Suppressor macrophage (primary cell): ENCODE results near the gene ANKRD13A.
"Not testable (repeated sequence)": the region's sequence is repeated elsewhere in the genome, so short reads cannot be mapped to it uniquely, and the experiment has no call there.

ENCODE experiments used
- DNase-seq, 4 experiments: peaks; one replicate each; pipeline ENCODE4 v3.0.0-alpha.2; 2020 to 2022

The ANKRD13A gene

DNA sequence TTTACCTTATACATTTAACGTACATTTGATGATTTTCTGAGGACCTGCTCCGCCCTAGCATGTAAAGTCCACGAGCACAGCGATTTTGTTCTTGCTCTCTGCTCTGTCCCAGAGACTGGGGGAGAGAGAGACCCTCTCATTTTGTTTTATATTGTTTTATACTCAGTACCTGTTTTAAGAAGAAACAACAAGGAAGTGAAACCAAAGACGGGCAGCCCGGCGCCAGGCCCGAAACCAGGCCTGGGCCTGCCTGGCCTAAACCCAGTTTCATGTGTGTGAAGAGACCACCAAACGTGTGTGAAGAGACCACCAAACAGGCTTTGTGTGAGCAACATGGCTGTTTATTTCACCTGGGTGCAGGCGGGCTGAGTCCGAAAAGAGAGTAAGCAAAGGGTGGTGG is 49.8 kb downstream of the ANKRD13A start:
- peak; percentile 37 to 61 (median 39) for DNase-seq

DNA sequence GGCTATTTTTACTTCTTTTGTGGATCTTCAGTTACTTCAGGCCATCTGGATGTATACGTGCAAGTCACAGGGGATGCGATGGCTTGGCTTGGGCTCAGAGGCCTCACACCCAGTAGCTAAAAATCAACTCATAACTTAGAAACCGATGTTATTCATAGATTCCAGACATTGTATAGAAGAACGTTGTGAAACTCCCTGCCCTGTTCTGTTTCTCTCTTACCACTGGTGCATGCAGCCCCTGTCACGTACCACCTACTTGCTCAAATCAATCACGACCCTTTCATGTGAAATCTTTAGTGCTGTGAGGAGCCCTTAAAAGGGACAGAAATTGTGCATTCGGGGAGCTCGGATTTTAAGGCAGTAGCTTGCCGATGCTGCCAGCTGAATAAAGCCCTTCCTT is 50.4 kb downstream of the ANKRD13A start:
- not testable (repeated sequence) for DNase-seq

DNA sequence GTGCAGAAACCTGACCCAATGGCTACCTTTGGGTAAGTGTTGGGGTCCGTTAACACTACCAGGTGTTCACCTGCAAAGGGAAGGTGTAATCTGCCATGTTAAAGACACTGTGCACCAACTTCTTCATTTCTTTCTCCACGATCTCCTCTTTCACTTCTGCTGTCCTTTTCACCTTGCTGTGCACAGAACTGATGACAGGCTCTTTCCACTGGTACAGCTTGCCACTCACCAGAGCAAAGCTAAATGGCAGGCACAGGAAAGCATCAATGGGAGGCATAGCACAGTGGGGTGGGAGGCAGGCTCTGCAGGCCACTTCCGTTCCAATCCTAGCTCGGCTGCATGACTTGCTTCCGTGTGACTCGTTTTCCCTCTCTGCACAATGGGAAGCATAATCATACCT is 51.7 kb downstream of the ANKRD13A start:
- DNase-seq = no peak

DNA sequence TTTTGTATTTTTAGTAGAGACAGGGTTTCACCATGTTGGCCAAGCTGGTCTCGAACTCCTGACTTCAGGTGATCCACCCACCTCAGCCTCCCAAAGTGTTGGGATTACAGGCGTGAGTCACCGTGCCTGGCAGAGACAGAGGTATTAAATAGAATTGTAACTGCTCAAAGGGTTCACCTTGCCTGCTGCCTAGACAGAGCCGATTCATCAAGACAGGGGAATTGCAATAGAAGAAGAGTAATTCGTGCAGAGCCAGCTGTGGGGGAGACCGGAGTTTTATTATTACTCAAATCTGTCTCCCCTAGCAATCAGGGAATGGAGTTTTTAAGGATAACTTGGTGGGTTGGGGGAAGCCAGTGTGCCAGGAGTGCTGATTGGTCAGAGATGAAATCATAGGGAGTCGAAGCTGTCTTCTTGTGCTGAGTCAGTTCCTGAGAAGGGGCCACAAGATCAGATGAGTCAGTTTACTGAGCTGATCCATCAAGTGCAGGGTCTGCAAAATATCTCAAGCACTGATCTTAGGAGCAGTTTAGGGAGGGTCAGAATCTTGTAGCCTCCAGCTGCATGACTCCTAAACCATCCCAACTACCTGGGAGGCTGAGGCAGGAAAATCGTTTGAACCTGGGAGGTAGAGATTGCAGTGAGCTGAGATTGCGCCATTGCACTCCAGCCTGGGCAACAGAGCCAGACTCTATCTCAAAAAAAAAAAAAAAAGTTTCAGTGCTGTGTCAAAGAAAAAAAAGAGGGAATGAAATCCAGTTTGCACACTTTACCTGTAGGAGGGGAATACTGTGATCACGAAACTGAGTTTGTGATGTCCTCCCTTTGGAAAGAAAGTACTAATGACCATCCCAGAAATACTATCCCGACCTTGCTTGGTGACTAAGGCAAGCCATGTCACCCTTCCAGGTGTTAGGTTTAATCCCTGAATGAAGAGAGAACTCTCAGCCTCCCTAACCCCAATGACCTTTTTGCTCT is 56.4 kb downstream of the ANKRD13A start:
- peak; percentile 71 to 85 (median 76) for DNase-seq

DNA sequence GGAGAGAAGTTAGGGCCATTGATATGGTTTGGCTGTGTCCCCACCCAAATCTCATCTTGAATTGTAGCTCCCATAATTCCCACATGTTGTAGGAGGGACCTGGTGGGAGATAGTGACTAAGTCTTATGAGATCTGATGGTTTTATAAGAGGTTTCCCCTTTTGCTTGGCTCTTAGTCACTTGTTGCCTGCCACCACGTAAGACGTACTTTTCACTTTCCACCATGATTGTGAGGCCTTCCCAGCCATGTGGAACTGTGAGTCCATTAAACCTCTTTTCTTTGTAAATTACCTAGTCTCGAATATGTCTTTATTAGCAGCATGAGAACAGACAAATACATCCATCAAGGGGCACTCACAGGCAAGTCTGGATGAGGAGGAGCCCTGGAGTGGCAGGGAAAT is 57.4 kb downstream of the ANKRD13A start:
- DNase-seq = peak; percentile 26 to 62 (median 36)

DNA sequence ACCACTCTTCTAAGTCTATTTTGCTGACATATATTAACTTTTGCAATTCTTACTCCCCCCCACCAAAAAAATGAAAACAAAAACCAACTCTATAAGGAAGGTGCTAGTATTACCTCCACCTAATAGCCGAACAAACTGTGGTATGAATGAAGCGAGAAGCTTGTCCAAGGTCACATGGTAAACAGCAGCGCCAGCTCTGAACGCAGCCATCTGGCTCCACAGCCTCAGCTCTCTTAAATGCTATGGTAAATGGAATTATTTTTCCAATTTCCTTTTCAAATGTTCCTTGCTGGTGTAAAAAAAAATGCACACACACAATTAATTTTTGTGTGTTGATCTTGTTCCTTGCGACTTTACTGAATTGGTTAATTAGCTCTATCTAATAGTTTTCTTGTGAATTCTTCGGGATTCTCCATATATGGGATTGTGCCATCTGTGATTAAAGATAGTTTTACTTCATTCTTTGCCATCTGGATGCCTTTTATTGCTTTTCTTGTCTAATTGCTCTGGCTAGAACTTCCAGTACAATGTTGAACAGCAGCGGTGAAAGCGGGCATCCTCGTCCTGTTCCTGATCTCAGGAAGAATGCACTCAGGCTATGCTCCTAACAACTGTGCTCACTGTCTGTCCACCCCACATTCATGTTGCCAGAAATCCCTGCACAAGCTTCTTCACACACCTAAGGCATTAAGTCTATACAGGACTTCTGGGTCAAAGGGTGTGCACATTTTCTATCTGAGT is 59.8 kb downstream of the ANKRD13A start:
- DNase-seq = no peak

DNA sequence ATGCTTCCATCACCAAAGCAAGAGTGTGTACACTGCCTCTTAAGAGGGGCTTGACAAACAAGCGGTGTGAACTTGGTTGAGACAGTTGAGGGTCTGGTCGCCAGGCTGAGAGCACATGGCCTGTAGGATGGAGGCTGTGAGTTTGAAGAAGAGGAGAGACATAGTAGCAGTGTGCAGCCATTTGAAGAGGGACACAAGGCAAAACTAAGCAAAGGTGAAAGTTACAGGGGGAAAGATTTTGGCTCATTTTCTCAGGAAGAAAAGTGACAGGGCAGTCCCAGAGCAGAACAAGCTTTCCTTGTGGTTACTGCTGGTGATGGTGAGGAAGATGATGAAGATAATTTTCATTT is 60.4 kb downstream of the ANKRD13A start:
- DNase-seq = peak in 1 of 4 experiments; percentile 28

DNA sequence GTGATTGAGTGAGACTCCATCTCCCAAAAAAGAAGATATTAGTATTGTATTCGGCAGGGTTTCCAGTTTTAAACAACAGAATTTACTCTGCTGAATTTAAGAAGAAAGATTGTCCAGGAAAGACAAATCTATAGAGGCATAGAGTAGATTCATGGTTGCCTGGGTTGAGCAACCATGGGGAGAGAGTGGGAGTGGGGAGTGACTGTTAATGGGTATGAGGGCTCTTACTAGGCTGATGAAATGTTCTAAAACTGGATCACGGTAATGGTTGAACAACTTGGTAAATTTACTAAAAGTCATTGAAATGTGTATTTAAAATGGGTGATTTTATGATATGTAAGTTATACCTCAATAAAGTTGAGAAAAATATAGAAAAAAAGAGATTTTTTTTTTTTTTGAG is 63.0 kb downstream of the ANKRD13A start:
- peak; percentile 29 to 61 (median 54) for DNase-seq

DNA sequence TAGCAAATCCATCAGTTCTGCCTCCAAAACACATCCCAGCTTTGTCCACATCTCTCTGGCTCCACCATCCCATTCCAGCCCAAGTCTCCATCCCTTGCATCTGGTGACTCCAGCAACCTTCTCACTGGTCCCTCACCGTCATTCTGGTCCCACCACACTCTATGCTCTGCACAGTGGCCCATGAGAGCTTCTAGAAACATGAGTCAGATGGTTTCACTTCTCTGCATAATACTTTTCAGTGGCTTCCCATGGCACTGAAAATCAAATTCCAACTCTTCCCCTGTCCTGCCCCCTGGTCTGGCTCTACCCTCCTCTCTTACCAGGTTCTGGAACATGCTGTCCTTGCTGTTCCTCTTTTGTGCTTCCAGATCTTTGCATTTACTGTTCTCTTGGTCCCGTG is 66.3 kb downstream of the ANKRD13A start:
- peak; percentile 10 to 43 (median 34) for DNase-seq

DNA sequence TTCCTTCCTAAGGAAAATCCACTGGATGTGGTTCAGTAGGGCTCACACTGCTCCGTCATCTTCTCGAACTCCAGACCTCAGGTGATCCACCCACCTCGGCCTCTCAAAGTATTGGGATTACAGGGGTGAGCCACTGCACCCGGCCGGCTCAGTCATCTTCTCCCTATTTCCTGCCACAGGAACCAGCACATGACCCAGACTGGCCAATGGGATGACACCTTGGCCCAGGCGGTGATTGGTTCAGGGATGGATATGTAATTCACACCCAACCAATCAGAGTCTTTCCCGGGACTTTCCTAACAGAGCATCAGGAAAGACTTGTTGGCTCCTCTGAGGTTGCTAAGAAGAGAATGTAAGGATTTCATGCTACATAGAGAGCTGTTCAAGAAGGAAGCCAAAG is 68.3 kb downstream of the ANKRD13A start:
- DNase-seq = no peak

DNA sequence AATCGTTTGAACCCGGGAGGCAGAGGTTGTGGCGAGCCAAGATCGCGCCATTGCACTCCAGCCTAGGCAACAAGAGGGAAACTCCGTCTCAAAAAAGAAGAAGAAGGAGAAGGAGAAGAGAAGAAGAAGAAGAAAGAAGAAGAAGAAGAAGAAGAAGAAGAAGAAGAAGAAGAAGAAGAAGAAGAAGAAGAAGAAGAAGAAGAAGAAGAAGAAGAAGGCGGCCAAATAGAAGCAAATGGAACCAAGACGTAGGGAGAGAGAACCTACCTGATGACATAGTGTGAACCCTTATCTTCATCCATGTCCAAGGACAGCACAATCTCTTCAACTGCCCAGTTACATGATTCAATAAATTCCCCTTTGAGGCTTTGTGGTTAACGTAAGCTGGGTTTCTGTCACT is 68.9 kb downstream of the ANKRD13A start:
- DNase-seq = not testable (repeated sequence)

DNA sequence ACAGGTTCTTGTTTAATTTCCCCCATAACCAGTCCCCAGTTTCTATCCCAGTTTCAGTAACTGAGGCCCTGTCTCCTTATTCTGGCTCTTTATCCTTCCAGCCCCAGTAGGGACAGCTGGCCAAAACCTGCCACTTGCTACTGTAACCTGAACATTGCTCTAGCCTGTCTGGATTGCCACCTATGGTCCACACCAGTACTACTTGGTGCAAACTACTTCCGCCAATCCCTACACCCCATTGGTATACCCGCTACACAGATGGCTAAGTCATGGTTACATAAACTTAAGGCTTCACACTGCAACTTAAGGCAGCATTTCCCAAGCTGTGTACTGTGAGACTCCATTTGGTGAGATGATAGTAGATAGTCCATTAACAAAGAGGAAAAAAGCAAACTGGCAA is 69.4 kb downstream of the ANKRD13A start:
- no peak for DNase-seq

DNA sequence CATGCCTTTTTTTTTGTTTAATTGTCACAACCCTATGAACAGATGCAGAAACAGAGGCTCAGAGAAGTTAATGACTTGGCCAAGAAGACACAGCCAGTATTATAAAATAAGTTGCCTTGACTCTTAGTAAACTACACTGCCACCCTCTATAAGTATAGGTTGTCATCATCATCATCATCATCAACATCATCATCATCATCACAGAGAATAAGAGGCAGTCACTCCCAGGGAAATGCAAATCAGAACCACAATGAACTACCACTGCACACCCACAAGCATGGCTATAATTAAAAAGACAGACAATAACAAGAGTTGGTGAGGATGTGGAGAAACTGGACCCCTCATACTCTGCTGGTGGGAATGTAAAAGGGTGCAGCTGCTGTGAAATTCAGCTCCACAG is 72.3 kb downstream of the ANKRD13A start:
- no peak for DNase-seq

DNA sequence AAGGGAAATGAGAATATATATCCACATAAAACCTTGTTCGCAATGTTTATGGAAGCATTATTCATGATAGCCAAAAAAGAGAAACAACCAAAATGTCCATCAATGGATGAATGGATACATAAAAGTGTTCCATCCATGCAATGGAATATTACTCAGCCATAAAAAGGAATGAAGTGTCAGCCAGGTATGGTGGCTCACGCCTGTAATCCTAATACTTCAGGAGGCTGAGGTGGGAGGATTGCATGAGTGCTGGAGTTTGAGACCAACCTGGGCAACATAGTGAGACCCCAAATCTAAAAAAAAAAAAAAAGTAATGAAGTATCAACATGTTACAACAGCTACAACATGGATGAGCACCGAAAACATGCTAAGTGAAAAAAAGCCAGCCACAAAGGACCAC is 72.7 kb downstream of the ANKRD13A start:
- DNase-seq = no peak

DNA sequence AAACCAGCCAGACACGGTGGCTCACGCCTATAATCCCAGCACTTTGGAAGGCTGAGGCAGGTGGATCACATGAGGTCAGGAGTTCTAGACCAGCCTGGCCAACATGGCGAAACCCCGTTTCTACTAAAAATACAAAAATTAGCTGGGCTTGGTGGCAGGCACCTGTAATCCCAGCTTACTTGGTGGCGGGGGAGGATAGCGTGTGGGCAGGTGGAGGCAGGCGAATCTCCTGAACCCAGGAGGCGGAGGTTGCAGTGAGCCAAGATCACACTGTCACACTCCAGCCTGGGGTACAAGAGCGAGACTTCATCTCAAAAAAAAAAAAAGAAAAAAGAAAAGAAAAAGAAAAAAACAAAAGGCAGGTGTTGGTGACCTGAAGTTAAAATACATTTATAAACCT is 73.4 kb downstream of the ANKRD13A start:
- not testable (repeated sequence) for DNase-seq

DNA sequence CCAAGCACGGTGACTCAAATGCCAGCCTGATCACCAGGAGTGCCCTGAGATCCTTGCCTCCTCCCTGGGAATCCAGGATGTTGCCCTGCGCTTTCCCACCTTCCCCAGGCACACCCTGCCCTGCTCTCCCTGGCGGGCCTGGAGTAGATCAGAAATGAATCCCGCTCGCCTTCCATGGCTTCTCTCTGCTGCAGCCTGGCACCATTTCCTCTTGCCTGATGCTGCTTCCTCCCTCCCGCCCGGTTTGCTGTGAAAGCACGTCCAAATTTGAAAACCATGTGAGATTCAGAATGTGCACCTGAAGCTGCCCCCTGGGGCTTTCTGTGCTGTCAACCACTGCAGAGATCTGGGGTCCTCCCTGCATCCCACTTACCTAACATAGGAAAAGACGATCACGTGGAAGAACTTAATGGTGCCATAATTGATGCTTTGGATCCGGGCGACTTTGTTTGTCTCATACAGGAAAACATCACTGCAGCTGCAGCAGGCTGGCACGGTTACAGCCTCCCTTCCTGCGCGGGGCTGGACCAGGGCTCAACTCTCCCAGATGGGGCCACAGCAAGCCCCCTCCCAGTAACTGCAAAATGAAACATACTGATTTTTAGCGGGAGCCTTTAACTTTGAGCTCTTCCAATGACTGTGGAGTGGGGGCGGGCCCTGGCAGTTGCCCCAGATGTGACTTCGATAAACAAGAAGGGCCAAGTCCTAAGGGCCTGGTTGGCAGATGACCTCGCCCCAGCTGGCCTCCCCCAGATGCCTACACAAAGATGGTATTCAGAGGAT is 74.0 kb downstream of the ANKRD13A start:
- DNase-seq = peak; percentile 29 to 58 (median 42)

DNA sequence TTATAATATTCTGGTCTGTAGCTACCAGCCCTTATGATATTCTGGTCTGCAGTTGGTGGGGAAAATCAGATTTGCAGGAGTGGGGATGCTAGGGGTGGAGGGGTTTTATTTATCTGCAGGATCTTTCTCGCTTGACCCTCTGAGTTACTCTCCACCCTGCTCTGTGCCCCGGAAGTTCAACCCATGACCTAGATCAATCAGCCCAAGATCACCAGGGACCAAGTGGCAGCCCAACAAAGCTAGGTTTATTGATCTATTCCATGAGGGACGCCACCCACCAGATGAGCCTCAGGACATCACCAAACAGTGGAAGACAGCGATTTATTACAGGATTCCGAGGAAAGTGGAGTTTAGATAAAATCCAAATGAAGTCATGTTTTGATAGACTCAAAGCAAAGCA is 74.9 kb downstream of the ANKRD13A start:
- no peak for DNase-seq

DNA sequence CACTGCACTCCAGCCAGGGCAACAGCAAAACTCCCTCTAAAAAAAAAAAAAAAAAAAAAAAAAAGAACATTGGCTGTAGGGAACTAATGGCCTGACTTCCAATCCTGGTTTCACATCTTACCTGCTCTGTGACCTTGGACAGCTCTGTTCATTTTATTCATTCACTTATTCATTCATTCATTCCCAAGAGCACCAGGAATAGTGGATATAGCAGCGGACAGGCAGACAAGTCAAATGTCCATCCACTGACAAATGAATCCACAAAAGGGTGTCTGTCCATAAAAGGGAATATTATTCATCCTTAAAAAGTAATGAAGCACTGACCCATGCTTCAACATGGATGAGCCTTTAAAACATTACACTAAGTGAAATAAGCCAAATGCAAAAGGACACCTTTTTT is 76.7 kb downstream of the ANKRD13A start:
- DNase-seq = no peak

DNA sequence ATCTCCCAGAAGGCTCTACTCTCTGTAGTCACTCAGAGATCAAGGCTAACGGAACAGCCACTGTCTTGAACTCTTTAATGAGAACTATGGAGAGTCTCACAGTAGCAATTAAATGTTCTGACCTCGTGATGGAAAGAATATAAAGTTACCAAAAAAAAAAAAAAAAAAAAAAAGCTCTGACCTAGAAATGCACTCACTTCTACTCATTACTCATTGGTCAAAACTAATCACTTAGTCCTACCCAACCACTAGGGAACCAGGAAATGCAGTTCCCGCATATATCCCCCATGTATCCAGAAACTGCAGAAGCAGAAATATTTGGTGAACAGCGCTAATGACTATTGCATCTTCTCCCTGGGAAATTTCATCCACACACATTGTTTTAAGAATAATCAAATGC is 78.6 kb downstream of the ANKRD13A start:
- peak in 1 of 4 experiments; percentile 16 for DNase-seq

DNA sequence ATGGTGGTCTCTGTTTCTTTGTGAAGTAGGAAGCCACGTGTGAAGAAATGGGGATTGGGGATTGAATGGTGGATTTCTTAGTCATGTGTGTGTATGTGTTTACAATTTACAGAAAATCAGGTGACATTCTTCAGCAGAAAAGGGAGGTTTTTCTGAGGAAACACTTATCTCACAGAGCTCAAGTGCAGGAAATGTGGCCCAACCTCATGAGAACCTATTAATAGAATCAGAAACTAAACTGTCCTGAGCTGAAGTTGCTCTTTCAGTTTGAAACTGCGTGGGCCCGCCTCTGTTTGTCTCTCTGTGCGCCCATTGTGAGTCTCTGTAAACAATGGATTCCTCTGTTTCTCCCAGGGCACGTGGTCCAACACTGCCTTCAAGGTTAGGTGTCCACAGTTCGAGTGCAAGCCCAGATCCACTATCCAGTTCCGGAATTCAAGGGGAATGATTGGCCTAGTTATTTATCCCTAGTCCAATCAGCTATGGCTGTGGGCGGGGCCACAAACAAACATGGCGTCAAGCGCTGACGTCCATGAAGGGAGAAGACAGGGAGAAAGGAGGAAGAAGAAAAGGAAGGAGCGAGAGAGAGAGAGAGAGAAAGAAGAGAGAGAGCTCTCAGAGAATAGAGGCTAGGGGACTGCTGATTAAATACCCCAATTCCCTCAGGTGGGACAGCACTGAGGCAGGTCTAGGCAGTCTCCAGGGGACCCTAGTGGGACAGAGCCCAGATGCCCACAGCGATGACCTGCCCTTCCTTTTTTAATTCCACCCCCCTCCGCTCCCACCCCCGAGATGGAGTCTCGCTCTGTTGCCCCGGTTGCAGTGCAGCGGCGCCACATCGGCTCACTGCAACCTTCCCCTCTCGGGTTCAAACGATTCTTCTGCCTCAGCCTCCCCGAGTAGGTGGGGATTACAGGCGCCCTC is 80.5 kb downstream of the ANKRD13A start:
- DNase-seq = peak; percentile 81 to 89 (median 87)

DNA sequence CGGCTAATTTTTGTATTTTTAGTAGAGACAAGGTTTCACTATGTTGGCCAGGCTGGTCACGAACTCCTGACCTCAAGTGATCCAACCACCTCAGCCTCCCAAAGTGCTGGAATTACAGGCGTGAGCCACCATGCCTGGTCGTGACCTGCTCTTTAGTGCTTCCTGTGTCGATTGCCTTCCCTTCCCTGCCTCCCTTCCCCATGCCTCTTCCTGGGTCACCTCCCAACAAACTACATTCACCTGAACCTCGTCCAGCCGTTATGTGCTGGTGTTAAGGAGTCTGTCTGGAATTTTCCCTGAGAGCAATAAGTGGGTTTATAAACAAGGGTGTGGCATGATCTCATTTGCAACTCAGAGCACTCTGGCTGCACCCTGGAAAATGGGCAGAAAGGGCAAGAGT is 81.2 kb downstream of the ANKRD13A start:
- DNase-seq = no peak
